DOHH2 (cell line): ENCODE data around the gene FBLN2.

Source experiments
- CTCF ChIP-seq: fragments of 200-600 bp; sonication (generic); IDR thresholded peaks from one replicate; pipeline ENCODE4 v1.5.1; 2014; ENCODE audit warnings: antibody characterized with exemption, mild to moderate bottlenecking, low read depth, low read length; ENCODE audit not compliant: poor library complexity, severe bottlenecking
- EZH2phosphoT487 ChIP-seq: fragments of 200-600 bp; sonication (generic); IDR thresholded peaks from 2 replicates; pipeline ENCODE4 v1.6.1; 2017; ENCODE audit warnings: borderline replicate concordance, mild to moderate bottlenecking, antibody characterized with exemption, low read length, moderate library complexity, mixed read lengths

DNA sequence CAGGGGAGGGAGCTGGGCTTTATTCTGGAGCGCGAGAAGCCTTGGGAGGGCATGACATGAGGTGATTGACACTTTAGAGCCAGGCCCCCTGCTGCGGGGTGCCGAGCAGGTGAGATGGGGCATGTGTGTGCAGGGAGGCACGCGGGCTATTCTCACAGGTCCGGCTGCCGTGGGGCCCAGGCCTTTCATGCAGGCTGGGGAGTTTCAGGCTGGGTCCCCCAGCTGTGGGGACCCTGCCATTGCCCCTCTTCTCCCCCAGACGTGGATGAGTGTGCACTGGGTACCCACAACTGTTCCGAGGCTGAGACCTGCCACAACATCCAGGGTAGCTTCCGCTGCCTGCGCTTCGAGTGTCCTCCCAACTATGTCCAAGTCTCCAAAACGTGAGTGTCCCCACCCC, 87.3 kb downstream of the FBLN2 start:
- TF ChIP-seq CTCF (no peak), EZH2phosphoT487 (no peak)
